ENCODE results near the gene CTSS.

GRCh38 chr1:150808846-150809245 is 43.3 kb upstream of the CTSS start:
- TF ChIP-seq CTCF (IDR thresholded peaks at IDR 0.05 in 2 of 3, conservative IDR thresholded peaks at IDR 0.05 in 1 of 3; ENCODE audit: borderline replicate concordance in 1 of 3, insufficient read depth in 1 of 3, low read depth in 2 of 3, low read length in 2 of 3) (no peak), MAX (IDR thresholded peaks at IDR 0.05) (no peak), POLR2A (IDR thresholded peaks at IDR 0.05; ENCODE audit: borderline replicate concordance, extremely low read depth, insufficient read depth, insufficient read length) (no peak), POLR2AphosphoS5 (IDR thresholded peaks at IDR 0.05; ENCODE audit: low read depth, low read length) (no peak), SP1 (IDR thresholded peaks at IDR 0.05; ENCODE audit: low read depth) (no peak), REST (IDR thresholded peaks at IDR 0.05; ENCODE audit: low read depth) (no peak)
